ENCODE results near the gene CSN3.
"Not testable (repeated sequence)": the region's sequence is repeated elsewhere in the genome, so short reads cannot be mapped to it uniquely, and the experiment has no call there.

CSN3 gene, protein sequence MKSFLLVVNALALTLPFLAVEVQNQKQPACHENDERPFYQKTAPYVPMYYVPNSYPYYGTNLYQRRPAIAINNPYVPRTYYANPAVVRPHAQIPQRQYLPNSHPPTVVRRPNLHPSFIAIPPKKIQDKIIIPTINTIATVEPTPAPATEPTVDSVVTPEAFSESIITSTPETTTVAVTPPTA

GRCh38 chr4:70242297-70242696 lies at the start of gene CSN3:
CSN3 (plus strand) TSS chr4:70242597; CDS start chr4:70244820, 2,223 bp downstream.
- not testable (repeated sequence) for H3K4me3 ChIP-seq (replicated peaks in 1 of 2; ENCODE audit: low read depth in 2 of 2, low read length in 2 of 2); DNase-seq (ENCODE audit: low read depth in 2 of 2)

DNA sequence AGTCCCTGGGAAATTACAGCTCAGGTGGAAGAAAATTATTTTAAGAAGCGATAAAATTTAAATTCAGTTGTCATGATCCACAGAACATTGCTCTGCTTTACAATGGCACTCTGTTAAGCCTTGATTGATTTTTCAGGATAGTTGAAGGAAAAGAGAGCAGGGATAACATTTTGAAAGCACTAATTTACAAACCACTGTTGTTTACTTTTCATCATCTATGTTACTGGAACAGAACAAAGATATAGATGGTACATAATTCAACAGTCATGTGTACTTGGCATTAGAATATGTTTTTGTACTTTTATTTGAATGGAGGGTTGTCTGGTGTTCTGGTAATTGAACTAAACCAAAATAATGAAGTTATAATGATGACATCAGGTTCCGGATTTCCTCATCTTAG lies 49.5 kb upstream of the CSN3 start:
- DNase-seq (ENCODE audit: low read depth in 2 of 2): no peak
- TF ChIP-seq, protein P1, sequence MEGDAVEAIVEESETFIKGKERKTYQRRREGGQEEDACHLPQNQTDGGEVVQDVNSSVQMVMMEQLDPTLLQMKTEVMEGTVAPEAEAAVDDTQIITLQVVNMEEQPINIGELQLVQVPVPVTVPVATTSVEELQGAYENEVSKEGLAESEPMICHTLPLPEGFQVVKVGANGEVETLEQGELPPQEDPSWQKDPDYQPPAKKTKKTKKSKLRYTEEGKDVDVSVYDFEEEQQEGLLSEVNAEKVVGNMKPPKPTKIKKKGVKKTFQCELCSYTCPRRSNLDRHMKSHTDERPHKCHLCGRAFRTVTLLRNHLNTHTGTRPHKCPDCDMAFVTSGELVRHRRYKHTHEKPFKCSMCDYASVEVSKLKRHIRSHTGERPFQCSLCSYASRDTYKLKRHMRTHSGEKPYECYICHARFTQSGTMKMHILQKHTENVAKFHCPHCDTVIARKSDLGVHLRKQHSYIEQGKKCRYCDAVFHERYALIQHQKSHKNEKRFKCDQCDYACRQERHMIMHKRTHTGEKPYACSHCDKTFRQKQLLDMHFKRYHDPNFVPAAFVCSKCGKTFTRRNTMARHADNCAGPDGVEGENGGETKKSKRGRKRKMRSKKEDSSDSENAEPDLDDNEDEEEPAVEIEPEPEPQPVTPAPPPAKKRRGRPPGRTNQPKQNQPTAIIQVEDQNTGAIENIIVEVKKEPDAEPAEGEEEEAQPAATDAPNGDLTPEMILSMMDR (IDR thresholded peaks at IDR 0.05; ENCODE audit: low read depth, low read length): no peak

GRCh38 chr4:70195425-70195824 lies 47.0 kb upstream of the CSN3 start, which contains the start of gene ODAM:
ODAM (plus strand) TSS chr4:70195725; CDS start chr4:70196544, 819 bp downstream.
- TF ChIP-seq, protein P1 (IDR thresholded peaks at IDR 0.05; ENCODE audit: low read depth, low read length): no peak
- DNase-seq (ENCODE audit: low read depth in 2 of 2): no peak
- no peak within 1 kb of the TSS for H3K4me3 ChIP-seq (replicated peaks in 1 of 2; ENCODE audit: low read depth in 2 of 2, low read length in 2 of 2)

More for the DNA sequence above, 49.5 kb upstream of the CSN3 start:
- no peak overlapping the region for H3K4me3 ChIP-seq (replicated peaks in 1 of 2; ENCODE audit: low read depth in 2 of 2, low read length in 2 of 2)

DNA sequence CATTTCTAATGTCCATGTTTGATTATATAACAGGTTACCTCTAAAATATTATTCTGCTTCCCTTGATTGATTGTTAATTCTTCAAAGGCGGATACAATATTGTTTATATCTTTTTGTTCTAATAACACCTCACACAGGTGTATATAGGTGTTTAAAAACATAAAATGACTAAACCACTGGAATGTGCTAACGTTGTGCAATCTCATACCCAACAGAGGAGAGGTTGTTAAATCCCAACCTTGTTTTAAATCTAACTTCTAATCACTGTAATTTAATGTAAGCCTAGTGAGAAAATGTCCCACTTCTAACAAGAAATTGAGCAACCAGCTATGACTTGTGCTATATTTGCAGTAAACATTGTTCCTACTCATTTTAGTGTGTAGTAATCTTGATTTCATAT lies 45.5 kb upstream of the CSN3 start:
- no peak for DNase-seq (ENCODE audit: low read depth in 2 of 2)
- no peak overlapping the region for H3K4me3 ChIP-seq (replicated peaks in 1 of 2; ENCODE audit: low read depth in 2 of 2, low read length in 2 of 2)
- TF ChIP-seq, protein P1 (IDR thresholded peaks at IDR 0.05; ENCODE audit: low read depth, low read length): no peak

DNA sequence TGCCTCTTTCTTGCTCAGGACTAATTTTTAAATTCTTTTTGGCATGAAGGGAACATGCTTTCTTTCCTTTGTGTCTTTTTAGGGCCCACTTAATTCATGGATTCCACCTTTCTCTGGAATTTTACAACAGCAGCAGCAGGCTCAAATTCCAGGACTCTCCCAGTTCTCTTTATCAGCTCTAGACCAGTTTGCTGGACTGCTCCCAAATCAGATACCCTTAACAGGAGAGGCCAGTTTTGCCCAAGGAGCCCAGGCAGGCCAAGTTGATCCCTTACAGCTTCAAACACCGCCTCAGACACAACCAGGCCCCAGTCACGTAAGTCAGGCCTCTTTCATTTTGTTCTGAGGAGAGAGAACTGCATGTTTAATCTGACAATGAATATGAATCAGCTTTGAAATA lies 44.6 kb upstream of the CSN3 start:
- DNase-seq (ENCODE audit: low read depth in 2 of 2): no peak
- no peak overlapping the region for H3K4me3 ChIP-seq (replicated peaks in 1 of 2; ENCODE audit: low read depth in 2 of 2, low read length in 2 of 2)
- TF ChIP-seq, protein P1 (IDR thresholded peaks at IDR 0.05; ENCODE audit: low read depth, low read length): no peak

DNA sequence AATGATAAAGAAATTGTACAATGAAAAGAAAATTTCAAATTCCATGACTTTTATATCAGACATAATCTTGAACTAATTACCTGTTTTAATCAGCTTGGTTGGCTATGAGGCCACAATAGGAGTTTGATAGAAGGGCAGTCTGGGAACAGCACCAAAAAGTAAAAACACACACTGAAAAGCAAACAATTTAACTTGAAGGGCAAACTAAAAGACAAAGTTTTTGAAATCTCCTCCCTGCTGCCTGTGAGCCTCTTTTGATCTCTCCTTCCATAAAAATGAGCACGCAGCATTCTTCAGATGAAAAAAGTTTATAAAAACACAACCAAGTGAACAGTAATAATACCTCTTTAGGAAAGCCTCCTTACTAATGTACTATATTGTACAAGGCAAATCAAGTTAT lies 38.8 kb upstream of the CSN3 start:
- DNase-seq (ENCODE audit: low read depth in 2 of 2): no peak
- H3K4me3 ChIP-seq (replicated peaks in 1 of 2; ENCODE audit: low read depth in 2 of 2, low read length in 2 of 2): no peak overlapping the region
- TF ChIP-seq, protein P1 (IDR thresholded peaks at IDR 0.05; ENCODE audit: low read depth, low read length): no peak

DNA sequence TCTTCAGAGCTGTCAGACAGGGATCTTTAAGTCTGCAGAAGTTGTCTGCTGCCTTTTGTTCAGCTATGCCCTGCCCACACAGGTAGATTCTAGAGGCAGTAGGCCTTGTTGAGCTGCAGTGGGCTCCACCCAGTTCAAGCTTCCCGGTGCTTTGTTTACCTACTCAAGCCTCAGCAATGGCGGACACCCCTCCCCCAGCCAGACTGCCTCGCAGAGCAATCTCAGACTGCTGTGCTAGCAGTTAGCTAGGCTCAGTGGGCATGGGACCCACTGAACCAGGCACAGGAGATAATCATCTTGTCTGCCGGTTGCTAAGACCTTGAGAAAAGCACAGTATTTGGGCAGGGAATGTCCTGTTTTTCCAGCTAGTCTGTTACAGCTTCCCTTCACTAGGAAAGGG lies 29.6 kb upstream of the CSN3 start:
- DNase-seq (ENCODE audit: low read depth in 2 of 2); H3K4me3 ChIP-seq (replicated peaks in 1 of 2; ENCODE audit: low read depth in 2 of 2, low read length in 2 of 2): not testable (repeated sequence)

GRCh38 chr4:70216109-70216508 lies 26.3 kb upstream of the CSN3 start:
- not testable (repeated sequence) for DNase-seq (ENCODE audit: low read depth in 2 of 2); H3K4me3 ChIP-seq (replicated peaks in 1 of 2; ENCODE audit: low read depth in 2 of 2, low read length in 2 of 2)

GRCh38 chr4:70216550-70216949 lies 25.8 kb upstream of the CSN3 start:
- DNase-seq (ENCODE audit: low read depth in 2 of 2); H3K4me3 ChIP-seq (replicated peaks in 1 of 2; ENCODE audit: low read depth in 2 of 2, low read length in 2 of 2): not testable (repeated sequence)

DNA sequence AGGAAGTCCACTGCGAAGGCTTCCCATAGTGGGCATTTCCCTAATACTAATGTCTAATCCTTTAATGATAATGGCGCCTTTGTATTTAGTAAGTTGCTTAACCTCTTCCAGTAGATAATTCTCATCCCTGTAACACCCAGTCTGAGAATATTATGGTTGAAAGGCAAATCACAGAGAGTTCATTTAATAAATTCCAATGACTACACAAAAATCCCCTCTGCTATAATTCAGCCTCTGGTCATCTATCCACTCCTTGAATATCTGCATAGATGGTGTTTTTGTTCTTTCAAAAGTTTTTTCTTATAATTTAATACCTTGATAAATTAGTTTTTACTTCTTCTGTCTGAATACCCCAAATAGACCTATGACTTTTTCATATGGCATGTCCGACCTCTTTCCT lies 21.0 kb upstream of the CSN3 start:
- not testable (repeated sequence) for DNase-seq (ENCODE audit: low read depth in 2 of 2); H3K4me3 ChIP-seq (replicated peaks in 1 of 2; ENCODE audit: low read depth in 2 of 2, low read length in 2 of 2)

- not testable (repeated sequence) for H3K4me3 ChIP-seq (replicated peaks in 1 of 2; ENCODE audit: low read depth in 2 of 2, low read length in 2 of 2); DNase-seq (ENCODE audit: low read depth in 2 of 2)
These were observed 20.6 kb upstream of the CSN3 start for GRCh38 chr4:70221818-70222217.

All from cardiac fibroblast (primary cell).